Kidney (tissue), 14 donors: Measurements from ENCODE around the gene DNAL1. TPM values are rescaled to one million over a fixed set of nuclear protein-coding genes. Genes with fewer than 3 reads are reported as not detected.

Experiments used
- DNase-seq, 5 donors: peaks; one replicate each; pipeline ENCODE4 v3.0.0-alpha.2; 2013 to 2020
- FAIRE-seq: peaks from 2 replicates; lab custom pipeline; 2012; peaks lifted over from hg19 to GRCh38; lab: Jason Lieb, UNC
- H3K27ac ChIP-seq, 2 donors: one replicate each; pipeline ENCODE4 v1.7.0; 2013; ENCODE audit warnings: low read depth in 2 of 2, low read length in 2 of 2, inconsistent platforms in 1 of 2
- H3K27me3 ChIP-seq: one replicate; pipeline ENCODE4 v1.7.1; 2013; ENCODE audit warnings: low read length, inconsistent platforms; ENCODE audit not compliant: control insufficient read depth, insufficient read depth
- H3K36me3 ChIP-seq, 3 donors: one replicate each; pipeline versions ENCODE4 v1.7.0 to v1.7.1; 2013; ENCODE audit warnings: low read length in 3 of 3, control low read depth in 1 of 3, inconsistent platforms in 1 of 3; ENCODE audit not compliant: insufficient read depth in 3 of 3, control insufficient read depth in 2 of 3
- H3K4me1 ChIP-seq, 3 donors: one replicate each; pipeline versions ENCODE4 v1.7.0 to v1.7.1; 2013; ENCODE audit warnings: low read length in 3 of 3, inconsistent platforms in 1 of 3, low read depth in 1 of 3; ENCODE audit not compliant: control insufficient read depth in 2 of 3, insufficient read depth in 2 of 3
- H3K4me3 ChIP-seq, 3 donors: one replicate each; pipeline versions ENCODE4 v1.7.0 to v1.8.1; 2013; ENCODE audit warnings: low read length in 3 of 3, control low read depth in 1 of 3, inconsistent platforms in 1 of 3
- H3K9ac ChIP-seq, 3 donors: one replicate each; pipeline versions ENCODE4 v1.7.0 to v1.7.1; 2013; ENCODE audit warnings: low read length in 3 of 3, control low read depth in 1 of 3, inconsistent platforms in 1 of 3
- H3K9me3 ChIP-seq, 3 donors: one replicate each; pipeline versions ENCODE4 v1.7.0 to v1.7.1; 2013; ENCODE audit warnings: low read length in 3 of 3, control low read depth in 1 of 3, inconsistent platforms in 1 of 3; ENCODE audit not compliant: control insufficient read depth in 2 of 3, insufficient read depth in 1 of 3
- intact Hi-C: fragments of 100-400 bp; cut with DNase I; formaldehyde crosslinking; loops from one replicate; pipeline ENCODE4 v1.11.1; 2022
- polyA plus RNA-seq: library from polyadenylated mRNA; stranded (reverse); fragments of 350-450 nt; fragmentation: Illumina TruSeq; extraction: RNeasy Lipid Tissue Mini Kit (QIAGEN cat#74804); gene quantifications from one replicate; pipeline ENCODE4 v1.2.3, GENCODE V29; 2014; ENCODE audit warnings: low read depth, low replicate concordance; ENCODE audit not compliant: insufficient read depth
- total RNA-seq: library from RNA; stranded (reverse); fragmentation: NEBNext Ultra II Directional; extraction: Animal tissue kit (Norgen Biotek cat#: 25700); gene quantifications from one replicate; pipeline ENCODE4 v1.2.1, GENCODE V29; 2021
- TF ChIP-seq, protein P1 (sequence below): IDR thresholded peaks from 3 replicates; pipeline ENCODE4 v1.5.1; 2012; ENCODE audit warnings: mild to moderate bottlenecking, moderate library complexity, borderline replicate concordance; ENCODE audit not compliant: insufficient read depth; ENCODE audit errors: extremely low read depth
- donor health status: control.
- donor health status: control.
- donor health status: control.
- donor health status: control.
- donor health status: control.
- donor health status: DM: yes; HTN: yes; CAD: no.
- donor health status: Normal renal cell carcinoma (clear cell type).

DNAL1 gene
- total and polyA plus RNA-seq, 2 donors from 2014 or later: 9.3 to 32.3 TPM

GRCh38 chr14:73744175-73744867 is 99.5 kb downstream of the DNAL1 start:
- H3K27me3 ChIP-seq: no peaks in the 10 kb centered on the region
- H3K9ac ChIP-seq: no peak overlapping the region
- no peak overlapping the region for H3K4me3 ChIP-seq
- intact Hi-C loops: no loop called here
- H3K36me3 ChIP-seq: peaks cover 0 to 4% (median 0%) of the 10 kb centered on the region in 3 donors
- FAIRE-seq: no peak
- H3K4me1 ChIP-seq: peaks cover 18 to 87% (median 83%) of the 10 kb centered on the region in 3 donors
- peak overlapping the region; percentile 45 to 90 for H3K27ac ChIP-seq
- peak in 1 of 5 donors; percentile 64 for DNase-seq
- TF ChIP-seq, protein P1, sequence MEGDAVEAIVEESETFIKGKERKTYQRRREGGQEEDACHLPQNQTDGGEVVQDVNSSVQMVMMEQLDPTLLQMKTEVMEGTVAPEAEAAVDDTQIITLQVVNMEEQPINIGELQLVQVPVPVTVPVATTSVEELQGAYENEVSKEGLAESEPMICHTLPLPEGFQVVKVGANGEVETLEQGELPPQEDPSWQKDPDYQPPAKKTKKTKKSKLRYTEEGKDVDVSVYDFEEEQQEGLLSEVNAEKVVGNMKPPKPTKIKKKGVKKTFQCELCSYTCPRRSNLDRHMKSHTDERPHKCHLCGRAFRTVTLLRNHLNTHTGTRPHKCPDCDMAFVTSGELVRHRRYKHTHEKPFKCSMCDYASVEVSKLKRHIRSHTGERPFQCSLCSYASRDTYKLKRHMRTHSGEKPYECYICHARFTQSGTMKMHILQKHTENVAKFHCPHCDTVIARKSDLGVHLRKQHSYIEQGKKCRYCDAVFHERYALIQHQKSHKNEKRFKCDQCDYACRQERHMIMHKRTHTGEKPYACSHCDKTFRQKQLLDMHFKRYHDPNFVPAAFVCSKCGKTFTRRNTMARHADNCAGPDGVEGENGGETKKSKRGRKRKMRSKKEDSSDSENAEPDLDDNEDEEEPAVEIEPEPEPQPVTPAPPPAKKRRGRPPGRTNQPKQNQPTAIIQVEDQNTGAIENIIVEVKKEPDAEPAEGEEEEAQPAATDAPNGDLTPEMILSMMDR: no peak
- no peaks in the 10 kb centered on the region for H3K9me3 ChIP-seq

DNA sequence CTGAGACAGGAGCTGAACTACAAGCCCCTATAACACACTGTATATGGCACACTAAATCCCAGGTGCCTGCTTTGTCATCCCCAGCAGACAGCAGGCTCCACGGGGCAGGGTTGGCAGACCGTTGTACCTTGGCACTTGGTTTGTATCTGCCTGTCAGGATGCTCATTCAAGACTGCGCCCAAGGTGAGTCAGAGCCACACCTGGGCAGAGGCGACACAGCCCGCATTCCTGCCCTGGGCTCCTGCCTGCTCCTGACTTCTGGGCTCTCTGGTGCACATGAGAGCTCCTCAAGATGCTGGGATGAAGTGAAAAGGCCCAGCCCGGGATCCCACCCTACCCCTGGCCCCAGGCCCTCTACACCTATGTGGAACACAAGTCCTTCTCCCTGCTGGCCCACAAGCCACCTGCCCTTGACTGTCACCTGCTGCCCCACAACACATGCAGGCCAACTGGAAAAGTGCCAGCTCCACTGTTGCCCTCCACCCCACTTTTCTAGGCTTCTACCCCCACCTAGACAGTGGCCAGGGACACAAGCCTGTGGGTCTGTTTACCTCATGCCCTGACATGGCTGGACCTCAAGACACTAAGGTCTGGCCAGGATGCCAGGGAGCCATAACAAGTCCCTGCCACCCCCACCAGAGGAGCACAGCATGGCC is 100.2 kb downstream of the DNAL1 start:
- TF ChIP-seq, protein P1: no peak
- Histone ChIP-seq H3K4me3 (no peak overlapping the region), H3K27me3 (no peaks in the 10 kb centered on the region), H3K27ac (peak overlapping the region; percentile 45 to 90), H3K9ac (no peak overlapping the region), H3K36me3 (no peaks in the 10 kb centered on the region), H3K4me1 (peaks cover 18 to 81% (median 80%) of the 10 kb centered on the region in 3 donors), H3K9me3 (no peaks in the 10 kb centered on the region)
- intact Hi-C loops: no loop called here
- DNase-seq (peak in 1 of 5 donors; percentile 69), FAIRE-seq (no peak)

GRCh38 chr14:73745571-73746519 is 101.1 kb downstream of the DNAL1 start:
- no peaks in the 10 kb centered on the region for H3K27me3 ChIP-seq
- TF ChIP-seq, protein P1: no peak
- FAIRE-seq (no peak), DNase-seq (peak in 2 of 5 donors; percentile 61 to 72)
- no peak overlapping the region for H3K4me3 ChIP-seq
- H3K27ac ChIP-seq: peak overlapping the region; percentile 45 to 90
- intact Hi-C loops: no loop called here
- peak overlapping the region in 1 of 3 donors; percentile 16 for H3K9ac ChIP-seq
- H3K4me1 ChIP-seq: peaks cover 18 to 80% (median 78%) of the 10 kb centered on the region in 3 donors
- H3K36me3 ChIP-seq: no peaks in the 10 kb centered on the region
- no peaks in the 10 kb centered on the region for H3K9me3 ChIP-seq
